Esophagus squamous epithelium (tissue), 5 donors: Measurements from ENCODE around the gene RSPH6A. TPM values are rescaled to one million over a fixed set of nuclear protein-coding genes. Genes with fewer than 3 reads are reported as not detected.

Experiments used
- DNase-seq: peaks from one replicate; lab custom pipeline; 2025; lab: John Stamatoyannopoulos, UW
- H3K27ac ChIP-seq, 4 donors: fragments of 200-600 bp; sonication (generic); one replicate each; pipeline ENCODE4 v1.5.1; 2016 to 2019; ENCODE audit warnings: mild to moderate bottlenecking in 1 of 4
- H3K27me3 ChIP-seq, 4 donors: fragments of 200-600 bp; sonication (generic); 1 replicate in 3 of 4; 2 replicates in 1 of 4; pipeline versions ENCODE4 v1.5.1 to v1.6.0; 2017 to 2021; ENCODE audit warnings: antibody characterized with exemption in 1 of 4
- H3K36me3 ChIP-seq, 3 donors: fragments of 200-600 bp; sonication (generic); one replicate each; pipeline ENCODE4 v1.5.1; 2016 to 2019
- H3K4me1 ChIP-seq, 3 donors: fragments of 200-600 bp; sonication (generic); one replicate each; pipeline ENCODE4 v1.5.1; 2017 to 2019
- H3K4me3 ChIP-seq, 4 donors: fragments of 200-600 bp; sonication (generic); 1 replicate in 3 of 4; 2 replicates in 1 of 4; pipeline ENCODE4 v1.5.1; 2016 to 2019; ENCODE audit warnings: mild to moderate bottlenecking in 2 of 4, moderate library complexity in 1 of 4
- H3K9me3 ChIP-seq, 3 donors: fragments of 200-600 bp; sonication (generic); one replicate each; pipeline ENCODE4 v1.5.1; 2016 to 2019
- CTCF ChIP-seq, 6 experiments: fragments of 450-650 bp in 4 of 6; fragments of 200-600 bp in 2 of 6; sonication (generic) in 2 of 6; IDR thresholded peaks; one replicate each; pipeline ENCODE4 v1.5.1; 2016 to 2019; ENCODE audit warnings: antibody characterized with exemption in 6 of 6, mild to moderate bottlenecking in 4 of 6, moderate library complexity in 4 of 6
- POLR2A ChIP-seq, 4 donors: fragments of 450-650 bp; IDR thresholded peaks; one replicate each; pipeline ENCODE4 v1.6.1; 2017; ENCODE audit warnings: antibody characterized with exemption in 4 of 4, mild to moderate bottlenecking in 4 of 4, moderate library complexity in 3 of 4
- WGBS, 2 donors: methylation state at CpG; one replicate each; pipeline ENCODE4 v1.1.5; 2018; 5-methylcytosine and 5-hydroxymethylcytosine counted together
- intact Hi-C: fragments of 100-400 bp; cut with DNase I; formaldehyde crosslinking; loops from one replicate; pipeline ENCODE4 v1.15.0; 2022
- total RNA-seq, 4 donors: library from RNA; depleted of rRNA; stranded (reverse); fragments of >200 nt; gene quantifications; one replicate each; pipeline ENCODE4 v1.1.0, GENCODE V29; 2016
- donor health status: DM: yes; HTN: yes; CAD: no.

Gene RSPH6A
- total RNA-seq, 4 donors from 2014 or later, result 0.19 TPM; not detected in 3

GRCh38 chr19:45852983-45853382 lies 37.9 kb upstream of the RSPH6A start:
- 67 to 83% methylated on average over 2 of the region's 7 CpGs for WGBS, 2 donors
- Histone ChIP-seq H3K27ac (no peak overlapping the region), H3K9me3 (no peaks in the 10 kb centered on the region), H3K4me1 (no peaks in the 10 kb centered on the region), H3K36me3 (peaks cover 30 to 94% (median 37%) of the 10 kb centered on the region in 3 donors), H3K27me3 (no peaks in the 10 kb centered on the region), H3K4me3 (no peak overlapping the region)
- no peak for DNase-seq
- intact Hi-C loops, result no loop called here
- TF ChIP-seq POLR2A (IDR thresholded peaks at IDR 0.05), result no peak
- no peak for TF ChIP-seq CTCF (IDR thresholded peaks at IDR 0.05)

- Histone ChIP-seq H3K27me3 (no peaks in the 10 kb centered on the region), H3K4me3 (no peak overlapping the region), H3K9me3 (no peaks in the 10 kb centered on the region), H3K36me3 (peaks cover 37 to 99% (median 37%) of the 10 kb centered on the region in 3 donors), H3K27ac (no peak overlapping the region), H3K4me1 (no peaks in the 10 kb centered on the region)
- TF ChIP-seq POLR2A (IDR thresholded peaks at IDR 0.05), result no peak
- no peak for TF ChIP-seq CTCF (IDR thresholded peaks at IDR 0.05)
- intact Hi-C loops, result no loop called here
- 92 to 93% methylated on average over 7 to 10 of the region's 10 CpGs for WGBS, 2 donors
- DNase-seq, result no peak
Observed at GRCh38 chr19:45852145-45852750, 37.1 kb upstream of the RSPH6A start.

GRCh38 chr19:45848922-45849321 lies 33.8 kb upstream of the RSPH6A start:
- peaks cover 34 to 100% (median 64%) of the 10 kb centered on the region in 3 donors for H3K36me3 ChIP-seq
- no peaks in the 10 kb centered on the region for H3K4me1 ChIP-seq
- no peak overlapping the region for H3K4me3 ChIP-seq
- intact Hi-C loops, result no loop called here
- WGBS, 2 donors, result 87 to 93% methylated on average over 2 to 4 of the region's 4 CpGs
- no peak overlapping the region for H3K27ac ChIP-seq
- no peak for TF ChIP-seq POLR2A (IDR thresholded peaks at IDR 0.05)
- peak in 2 of 6 experiments; percentile 12 to 38 for TF ChIP-seq CTCF (IDR thresholded peaks at IDR 0.05)
- H3K27me3 ChIP-seq, result no peaks in the 10 kb centered on the region
- no peak for DNase-seq
- no peaks in the 10 kb centered on the region for H3K9me3 ChIP-seq

- intact Hi-C loops, result no loop called here
- TF ChIP-seq CTCF (IDR thresholded peaks at IDR 0.05), result no peak
- no peak for TF ChIP-seq POLR2A (IDR thresholded peaks at IDR 0.05)
- H3K9me3 ChIP-seq, result no peaks in the 10 kb centered on the region
- H3K27me3 ChIP-seq, result no peaks in the 10 kb centered on the region
- H3K36me3 ChIP-seq, result peaks cover 32 to 100% (median 73%) of the 10 kb centered on the region in 3 donors
- no peak for DNase-seq
- H3K4me1 ChIP-seq, result no peaks in the 10 kb centered on the region
- 89 to 94% methylated on average over 11 to 13 of the region's 13 CpGs for WGBS, 2 donors
- no peak overlapping the region for H3K27ac ChIP-seq
- H3K4me3 ChIP-seq, result no peak overlapping the region
Observed at GRCh38 chr19:45847663-45848062, 32.6 kb upstream of the RSPH6A start.

- Histone ChIP-seq H3K27me3 (no peaks in the 10 kb centered on the region), H3K36me3 (peaks cover 22 to 100% (median 65%) of the 10 kb centered on the region in 3 donors), H3K27ac (no peak overlapping the region), H3K4me1 (no peaks in the 10 kb centered on the region), H3K4me3 (no peak overlapping the region), H3K9me3 (no peaks in the 10 kb centered on the region)
- no peak for DNase-seq
- 94 to 100% methylated on average over 7 to 11 of the region's 14 CpGs for WGBS, 2 donors
- intact Hi-C loops, result no loop called here
- TF ChIP-seq POLR2A (IDR thresholded peaks at IDR 0.05) (no peak), CTCF (IDR thresholded peaks at IDR 0.05) (no peak)
Observed at GRCh38 chr19:45842198-45842597, 27.1 kb upstream of the RSPH6A start.
